GM21717 (cell line): Measurements from ENCODE around the gene PCDHGB3.
"Not testable (repeated sequence)": the region's sequence is repeated elsewhere in the genome, so short reads cannot be mapped to it uniquely, and the experiment has no call there.

Experiments used
- ATAC-seq: cut with Tn5 transposase; IDR thresholded peaks from one replicate; pipeline ENCODE4 v1.9.1; 2021; ENCODE audit warnings: mild to moderate bottlenecking, moderate library complexity; ENCODE audit not compliant: unreplicated experiment

PCDHGB3 gene

GRCh38 chr5:141356950-141357349 is 13.1 kb upstream of the PCDHGB3 start:
- ATAC-seq: no peak

- ATAC-seq: peak; percentile 78
Measured at GRCh38 chr5:141359790-141360426, 10.1 kb upstream of the PCDHGB3 start, which contains the start of gene PCDHGB2. Gene PCDHGB2 (plus strand): TSS chr5:141359994. CDS start chr5:141360136, 142 bp downstream.

- ATAC-seq: no peak
Measured at GRCh38 chr5:141360685-141361084, 9.4 kb upstream of the PCDHGB3 start.

DNA sequence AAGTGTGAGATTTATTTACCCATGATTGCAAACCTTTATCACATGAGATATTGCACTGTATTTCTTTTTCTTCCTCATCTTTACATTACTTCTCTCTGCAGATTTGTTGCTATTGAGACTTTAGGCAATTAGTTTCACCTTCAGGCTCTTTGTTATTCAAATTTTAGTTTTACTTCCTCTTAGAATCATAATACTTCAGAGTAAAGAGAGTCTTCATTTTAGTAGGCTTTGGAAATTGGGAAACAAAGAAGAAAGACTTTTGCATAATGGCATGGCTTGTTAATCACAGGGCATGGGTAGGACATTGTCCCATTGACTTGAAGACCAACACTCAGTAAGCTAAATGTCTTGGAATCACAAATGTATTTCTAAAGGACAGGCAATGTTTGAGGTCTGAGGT is 7.3 kb upstream of the PCDHGB3 start:
- no peak for ATAC-seq

- ATAC-seq: no peak
Measured at GRCh38 chr5:141363952-141364660, 5.9 kb upstream of the PCDHGB3 start, which contains the start of gene PCDHGA5. Gene PCDHGA5 (plus strand): TSS chr5:141364162. CDS start chr5:141364331, 169 bp downstream.

- ATAC-seq: no peak
Measured at GRCh38 chr5:141366016-141366896, 3.8 kb upstream of the PCDHGB3 start.

- no peak for ATAC-seq
Measured at GRCh38 chr5:141371572-141372475, 1.8 kb downstream of the PCDHGB3 start.

DNA sequence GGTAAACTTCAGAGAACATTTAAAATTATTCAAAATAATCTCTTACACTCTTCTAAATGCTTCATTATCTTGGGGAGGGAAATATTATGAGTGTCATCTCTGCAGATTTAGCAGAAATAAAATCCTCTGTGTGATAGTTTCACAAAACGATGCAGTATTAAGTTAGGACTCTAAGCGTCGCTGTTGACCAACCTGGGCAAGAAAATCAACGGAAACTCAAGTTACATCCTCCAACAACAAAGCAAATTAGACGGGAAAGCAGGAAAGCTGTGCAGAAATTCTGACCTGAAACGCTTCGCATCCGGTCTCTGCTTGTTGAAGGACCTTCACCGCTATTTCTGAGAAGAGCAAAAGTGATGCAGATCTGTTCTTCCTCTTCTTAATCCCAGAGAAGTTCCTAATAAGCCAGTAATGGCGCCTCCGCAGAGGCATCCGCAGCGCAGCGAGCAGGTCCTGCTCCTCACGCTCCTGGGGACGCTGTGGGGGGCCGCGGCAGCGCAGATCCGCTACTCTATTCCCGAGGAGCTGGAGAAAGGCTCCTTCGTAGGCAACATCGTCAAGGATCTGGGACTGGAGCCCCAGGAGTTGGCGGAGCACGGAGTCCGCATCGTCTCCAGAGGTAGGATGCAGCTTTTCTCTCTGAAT is 3.8 kb downstream of the PCDHGB3 start, which contains the start of gene PCDHGA6:
Gene PCDHGA6, plus strand, starts transcription at position 219 of the 645 bp plus-strand sequence. Its CDS starts 193 bp downstream, at position 412.
- no peak for ATAC-seq

DNA sequence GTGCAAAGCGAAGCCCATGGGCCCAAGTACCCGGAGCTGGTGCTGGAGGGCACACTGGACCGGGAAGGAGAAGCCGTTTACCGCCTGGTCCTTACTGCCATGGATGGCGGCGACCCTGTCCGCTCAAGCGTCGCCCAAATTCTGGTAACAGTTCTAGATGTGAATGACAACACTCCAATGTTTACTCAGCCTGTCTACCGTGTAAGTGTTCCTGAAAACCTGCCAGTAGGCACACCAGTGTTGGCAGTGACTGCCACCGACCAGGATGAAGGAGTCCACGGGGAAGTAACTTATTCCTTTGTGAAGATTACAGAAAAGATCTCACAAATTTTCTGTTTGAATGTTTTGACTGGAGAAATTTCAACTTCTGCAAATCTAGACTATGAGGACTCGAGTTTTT is 4.6 kb downstream of the PCDHGB3 start:
- no peak for ATAC-seq

GRCh38 chr5:141375444-141376155 is 5.6 kb downstream of the PCDHGB3 start:
- not testable (repeated sequence) for ATAC-seq

DNA sequence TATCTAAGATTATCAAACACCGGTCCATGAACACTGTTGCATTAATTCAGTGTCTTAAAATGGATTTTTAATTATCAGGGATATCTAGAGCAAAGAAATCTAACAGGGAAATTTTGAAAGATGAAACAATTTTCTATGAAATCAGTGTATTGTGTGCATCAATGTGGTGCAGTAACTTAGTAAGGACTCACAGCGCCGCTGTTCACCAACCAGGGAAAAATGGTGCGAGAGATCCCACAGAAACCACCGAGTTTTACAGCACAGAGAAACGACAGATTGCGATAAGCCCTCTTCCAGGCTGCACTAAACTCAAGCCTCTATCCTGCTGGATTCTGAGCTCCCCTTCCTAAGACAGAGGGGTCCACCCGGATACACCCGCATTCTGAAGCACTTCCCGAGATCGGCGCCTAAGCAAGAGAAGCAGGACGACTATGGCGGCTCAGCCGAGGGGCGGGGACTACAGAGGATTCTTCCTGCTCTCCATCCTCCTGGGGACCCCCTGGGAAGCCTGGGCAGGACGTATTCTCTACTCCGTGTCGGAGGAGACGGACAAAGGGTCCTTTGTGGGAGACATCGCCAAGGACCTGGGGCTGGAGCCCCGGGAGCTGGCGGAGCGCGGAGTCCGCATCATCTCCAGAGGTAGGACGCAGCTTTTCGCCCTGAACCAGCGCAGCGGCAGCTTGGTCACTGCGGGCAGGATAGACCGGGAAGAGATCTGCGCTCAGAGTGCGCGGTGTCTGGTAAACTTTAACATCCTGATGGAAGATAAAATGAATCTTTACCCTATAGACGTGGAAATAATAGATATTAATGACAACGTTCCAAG is 12.6 kb downstream of the PCDHGB3 start, which contains the start of gene PCDHGA7:
Gene PCDHGA7, plus strand, starts transcription at position 274 of the 826 bp plus-strand sequence. Its CDS starts 158 bp downstream, at position 432.
- ATAC-seq: no peak

DNA sequence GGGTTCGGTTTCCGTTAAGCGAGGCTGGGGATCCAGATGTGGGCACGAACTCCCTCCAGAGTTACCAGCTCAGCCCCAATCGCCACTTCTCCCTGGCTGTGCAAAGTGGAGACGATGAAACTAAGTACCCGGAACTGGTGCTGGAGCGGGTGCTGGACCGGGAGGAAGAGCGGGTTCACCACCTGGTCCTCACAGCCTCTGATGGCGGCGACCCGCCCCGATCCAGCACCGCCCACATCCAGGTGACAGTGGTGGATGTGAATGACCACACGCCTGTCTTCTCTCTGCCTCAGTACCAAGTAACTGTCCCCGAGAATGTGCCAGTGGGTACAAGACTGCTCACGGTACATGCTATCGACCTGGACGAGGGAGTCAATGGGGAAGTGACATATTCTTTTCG is 13.3 kb downstream of the PCDHGB3 start:
- ATAC-seq: no peak

GRCh38 chr5:141384471-141385267 is 14.6 kb downstream of the PCDHGB3 start:
- ATAC-seq: no peak

DNA sequence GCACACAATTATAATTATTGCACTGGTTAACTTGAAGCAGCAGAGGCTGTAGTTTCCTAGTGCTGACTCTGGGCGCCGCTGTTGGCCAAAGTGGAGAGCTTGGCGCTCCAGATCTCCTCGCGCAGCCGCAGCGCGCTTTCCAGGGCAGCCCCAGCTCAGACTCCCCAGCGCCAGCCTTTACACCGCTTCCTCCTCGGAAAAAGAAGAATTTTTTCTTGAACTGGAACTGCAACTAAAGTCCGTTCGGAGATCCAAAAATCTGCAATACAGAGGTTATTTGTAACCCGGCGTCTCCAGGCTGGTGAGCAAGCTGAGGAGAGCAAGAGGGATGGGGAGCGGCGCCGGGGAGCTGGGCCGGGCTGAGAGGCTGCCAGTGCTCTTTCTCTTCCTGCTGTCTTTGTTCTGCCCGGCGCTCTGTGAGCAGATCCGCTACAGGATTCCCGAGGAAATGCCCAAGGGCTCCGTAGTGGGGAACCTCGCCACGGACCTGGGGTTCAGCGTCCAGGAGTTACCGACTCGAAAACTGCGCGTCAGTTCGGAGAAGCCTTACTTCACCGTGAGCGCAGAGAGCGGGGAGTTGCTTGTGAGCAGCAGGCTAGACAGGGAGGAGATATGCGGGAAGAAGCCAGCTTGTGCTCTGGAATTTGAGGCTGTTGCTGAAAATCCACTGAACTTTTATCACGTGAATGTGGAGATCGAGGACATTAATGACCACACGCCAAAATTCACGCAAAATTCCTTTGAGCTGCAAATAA is 17.7 kb downstream of the PCDHGB3 start, which contains the start of gene PCDHGB4:
Gene PCDHGB4, plus strand, starts transcription at position 142 of the 755 bp plus-strand sequence. Its CDS starts 187 bp downstream, at position 329.
- peak; percentile 91 for ATAC-seq

DNA sequence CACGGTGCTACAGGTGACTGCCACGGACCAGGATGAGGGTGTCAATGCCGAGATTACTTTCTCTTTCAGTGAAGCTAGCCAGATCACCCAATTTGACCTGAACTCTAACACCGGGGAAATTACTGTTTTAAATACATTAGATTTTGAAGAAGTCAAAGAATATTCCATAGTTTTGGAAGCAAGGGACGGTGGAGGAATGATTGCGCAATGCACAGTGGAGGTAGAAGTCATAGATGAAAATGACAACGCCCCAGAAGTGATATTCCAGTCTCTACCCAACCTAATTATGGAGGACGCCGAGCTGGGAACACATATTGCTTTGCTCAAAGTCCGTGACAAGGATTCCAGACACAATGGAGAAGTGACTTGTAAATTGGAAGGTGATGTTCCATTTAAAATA is 18.6 kb downstream of the PCDHGB3 start:
- ATAC-seq: no peak
